Measurements from ENCODE around the gene PSG3. TPM values are rescaled to one million over a fixed set of nuclear protein-coding genes. Genes with fewer than 3 reads are reported as not detected.
"Not testable (repeated sequence)": the region's sequence is repeated elsewhere in the genome, so short reads cannot be mapped to it uniquely, and the experiment has no call there.

Gene PSG3
- total RNA-seq, 1 experiment from 2014 or later = not detected

DNA sequence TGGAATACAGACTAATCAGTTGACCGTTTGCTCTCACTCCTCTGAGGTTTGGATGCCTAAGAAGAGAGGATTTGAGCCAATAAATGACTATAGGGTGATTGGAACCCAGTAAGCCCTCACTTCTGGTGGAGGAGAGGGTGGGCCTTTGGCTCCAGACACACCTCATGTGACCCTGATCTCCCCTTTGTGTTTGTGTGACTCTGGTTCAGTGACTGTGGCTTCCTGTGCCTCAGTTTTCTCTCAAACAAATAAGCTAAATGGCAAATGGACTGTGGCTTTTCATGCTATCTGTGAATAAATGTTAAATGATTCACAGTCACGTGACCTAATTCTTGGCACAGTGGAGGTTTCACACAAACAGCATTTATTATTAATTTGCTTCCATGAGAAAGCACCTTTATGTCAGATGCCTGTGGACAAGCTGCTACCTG is 2.7 kb downstream of the PSG3 start:
- H3K36me3 ChIP-seq (replicated peaks; ENCODE audit: control insufficient read depth, insufficient read depth, low read length); DNase-seq; H3K4me3 ChIP-seq (ENCODE audit: insufficient read depth, low read depth, low read length); H3K27me3 ChIP-seq (ENCODE audit: control insufficient read depth, insufficient read depth, low read length): not testable (repeated sequence)

DNA sequence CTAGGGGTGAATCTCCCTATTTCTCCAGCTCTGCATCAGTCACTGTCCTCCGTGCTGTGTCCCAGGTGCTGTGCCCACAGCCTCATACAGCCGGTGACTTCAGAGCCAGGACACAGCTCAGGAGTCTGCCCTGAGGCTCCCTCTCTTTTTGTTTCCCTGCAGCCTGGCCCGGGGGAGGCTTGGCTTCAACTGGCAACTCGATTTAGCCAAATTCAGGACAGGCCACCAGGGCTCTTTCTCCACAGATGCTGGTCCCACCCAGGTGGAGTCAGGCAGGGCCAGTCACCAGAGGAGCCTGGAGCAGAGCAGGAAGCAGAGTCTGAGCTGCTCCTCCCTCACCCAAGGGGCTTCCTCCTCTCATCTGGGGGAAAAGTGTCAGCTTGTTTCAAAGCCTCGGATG is 11.9 kb downstream of the PSG3 start:
- DNase-seq; H3K36me3 ChIP-seq (replicated peaks; ENCODE audit: control insufficient read depth, insufficient read depth, low read length); H3K27me3 ChIP-seq (ENCODE audit: control insufficient read depth, insufficient read depth, low read length); H3K4me3 ChIP-seq (ENCODE audit: insufficient read depth, low read depth, low read length): not testable (repeated sequence)

DNA sequence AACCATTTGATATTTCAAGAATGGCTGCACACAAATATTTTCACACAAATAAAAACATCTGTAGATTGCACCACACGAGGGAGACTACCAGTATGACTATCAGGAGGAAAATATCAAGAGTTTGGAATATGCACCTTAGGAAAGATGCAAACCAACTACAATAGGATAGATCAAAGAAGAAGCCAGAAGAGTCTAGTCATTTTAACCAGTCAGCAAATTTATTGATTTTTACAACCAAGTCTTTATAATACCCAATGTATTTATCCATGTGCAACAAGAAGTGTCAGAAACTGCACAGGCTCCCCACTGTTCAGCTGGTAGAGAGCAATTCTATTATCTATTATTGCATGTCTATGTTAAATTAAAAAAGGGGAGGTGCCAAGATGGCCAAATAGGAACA is 26.3 kb downstream of the PSG3 start:
- DNase-seq; H3K27me3 ChIP-seq (ENCODE audit: control insufficient read depth, insufficient read depth, low read length); H3K36me3 ChIP-seq (replicated peaks; ENCODE audit: control insufficient read depth, insufficient read depth, low read length); H3K4me3 ChIP-seq (ENCODE audit: insufficient read depth, low read depth, low read length): not testable (repeated sequence)

DNA sequence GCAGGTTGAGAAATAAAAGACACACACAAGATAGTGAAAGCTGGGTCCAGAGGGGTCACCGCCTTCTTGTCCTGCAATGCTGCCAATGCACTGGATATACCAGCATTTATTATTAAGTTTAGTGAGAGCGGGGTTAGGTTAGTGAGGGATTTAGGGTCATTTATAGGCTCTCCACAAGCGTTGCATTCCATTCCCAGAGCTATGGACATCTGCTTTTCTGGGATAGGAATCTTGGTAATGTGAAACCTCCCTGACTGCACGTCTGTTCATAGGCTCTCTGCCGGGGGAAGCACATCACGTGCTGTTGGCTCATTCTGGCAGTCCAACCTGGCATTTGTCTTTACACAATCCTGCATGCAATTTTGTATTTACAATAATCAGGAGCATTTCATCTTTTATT is 27.5 kb downstream of the PSG3 start:
- not testable (repeated sequence) for H3K36me3 ChIP-seq (replicated peaks; ENCODE audit: control insufficient read depth, insufficient read depth, low read length); DNase-seq; H3K4me3 ChIP-seq (ENCODE audit: insufficient read depth, low read depth, low read length); H3K27me3 ChIP-seq (ENCODE audit: control insufficient read depth, insufficient read depth, low read length)

DNA sequence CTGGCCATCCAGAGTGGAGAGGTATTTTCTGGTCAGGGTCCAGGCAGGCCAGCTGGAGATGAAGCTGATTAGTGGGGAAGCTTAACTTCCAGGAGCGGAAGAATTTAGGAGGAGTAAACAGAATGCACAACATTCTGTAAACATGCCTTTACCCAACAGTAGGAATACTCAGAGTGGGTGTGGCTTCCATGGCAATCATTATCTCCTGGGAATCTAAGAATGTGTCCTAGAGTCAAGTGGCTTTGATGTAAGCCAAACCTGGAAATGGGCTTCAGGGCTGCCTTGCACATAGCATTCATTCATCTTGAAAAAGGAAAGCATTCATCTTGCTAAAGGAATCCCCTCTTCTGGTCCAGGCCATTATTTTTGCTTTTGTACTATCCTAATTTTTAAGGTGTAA is 29.3 kb downstream of the PSG3 start:
- DNase-seq; H3K4me3 ChIP-seq (ENCODE audit: insufficient read depth, low read depth, low read length); H3K36me3 ChIP-seq (replicated peaks; ENCODE audit: control insufficient read depth, insufficient read depth, low read length); H3K27me3 ChIP-seq (ENCODE audit: control insufficient read depth, insufficient read depth, low read length): not testable (repeated sequence)

DNA sequence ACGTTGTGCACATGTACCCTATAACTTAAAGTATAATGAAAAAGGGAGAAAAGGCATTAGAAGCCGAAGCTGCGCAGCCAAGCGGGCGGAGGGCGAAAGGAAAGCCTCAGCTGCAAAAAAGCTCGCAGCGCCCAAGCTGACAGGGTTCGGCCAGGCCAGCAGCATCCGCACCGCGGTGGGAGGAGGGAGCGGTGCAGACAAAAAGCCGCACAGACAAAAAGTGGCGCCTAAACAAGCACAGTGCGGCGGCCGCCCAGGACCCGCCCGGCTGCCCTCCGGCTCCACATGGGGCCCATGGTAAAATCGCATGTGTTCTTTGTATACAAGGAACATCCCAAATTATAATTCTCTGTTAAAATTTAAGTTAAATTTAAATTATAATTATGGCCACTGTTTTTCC is 42.4 kb downstream of the PSG3 start:
- H3K27me3 ChIP-seq (ENCODE audit: control insufficient read depth, insufficient read depth, low read length) = no peaks in the 10 kb centered on the region
- no peak overlapping the region for H3K4me3 ChIP-seq (ENCODE audit: insufficient read depth, low read depth, low read length)
- no peaks in the 10 kb centered on the region for H3K36me3 ChIP-seq (replicated peaks; ENCODE audit: control insufficient read depth, insufficient read depth, low read length)
- peak; percentile 10 for DNase-seq

DNA sequence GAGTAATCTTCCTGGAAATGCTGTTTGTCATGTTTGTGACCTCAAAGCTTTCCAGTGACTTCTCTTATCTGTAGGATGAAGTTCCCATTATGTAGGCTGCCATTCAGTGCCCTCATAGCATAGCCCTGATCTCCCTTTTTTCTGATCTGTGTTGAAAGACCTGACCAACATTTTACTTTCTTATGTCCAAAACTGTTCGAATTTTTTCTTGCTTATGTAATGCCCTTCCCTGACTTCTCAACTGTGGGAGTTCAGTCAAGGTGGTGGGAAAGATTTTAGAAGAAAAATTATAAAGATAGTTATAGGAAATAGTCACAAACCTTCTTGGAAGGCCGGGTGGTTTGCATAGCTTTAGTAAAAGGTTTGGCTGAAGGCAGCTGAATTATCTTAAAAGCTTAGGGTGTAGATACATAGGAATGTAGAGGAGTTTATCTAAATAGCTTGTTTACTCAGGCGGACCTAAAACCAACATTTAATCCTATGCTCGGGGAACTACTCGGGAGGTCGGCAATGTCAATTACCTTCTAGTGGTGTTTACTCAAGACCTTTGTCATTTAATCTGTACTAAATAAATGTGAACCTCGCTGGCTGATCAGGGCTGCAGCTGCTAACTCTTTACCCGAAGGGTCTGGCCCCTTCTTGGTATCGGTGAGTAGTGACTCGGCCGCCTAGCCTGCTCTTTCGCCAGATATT is 44.3 kb downstream of the PSG3 start:
- no peak for DNase-seq
- H3K27me3 ChIP-seq (ENCODE audit: control insufficient read depth, insufficient read depth, low read length) = no peaks in the 10 kb centered on the region
- H3K4me3 ChIP-seq (ENCODE audit: insufficient read depth, low read depth, low read length) = no peak overlapping the region
- H3K36me3 ChIP-seq (replicated peaks; ENCODE audit: control insufficient read depth, insufficient read depth, low read length) = no peaks in the 10 kb centered on the region

DNA sequence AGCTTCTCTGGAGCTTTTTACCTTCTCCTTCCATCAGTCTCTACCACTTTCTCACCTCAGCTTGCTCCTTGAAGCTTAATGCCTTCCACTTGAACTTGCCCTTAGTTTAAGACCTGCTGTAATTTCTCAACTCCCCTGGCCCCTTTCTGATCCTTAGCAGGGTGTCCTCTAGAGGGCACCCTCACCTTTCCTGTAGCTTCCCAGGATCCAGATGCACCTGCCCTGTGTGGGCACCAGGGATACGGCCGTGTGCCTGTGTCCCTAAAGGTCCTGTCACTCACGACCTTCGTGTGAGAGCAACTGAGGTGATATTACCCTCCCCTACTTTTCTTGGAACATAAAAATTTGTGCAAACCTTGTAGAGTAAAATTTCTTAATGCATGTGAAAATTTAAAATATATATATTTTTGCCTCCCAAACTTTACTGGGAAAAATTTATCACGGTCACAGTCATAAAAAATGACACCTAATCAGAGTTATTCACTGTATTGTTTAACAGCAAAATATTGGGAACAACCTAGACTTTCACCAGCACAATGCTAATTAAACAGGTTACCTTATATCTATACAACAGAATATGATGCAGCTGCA is 46.4 kb downstream of the PSG3 start:
- no peaks in the 10 kb centered on the region for H3K36me3 ChIP-seq (replicated peaks; ENCODE audit: control insufficient read depth, insufficient read depth, low read length)
- H3K4me3 ChIP-seq (ENCODE audit: insufficient read depth, low read depth, low read length) = no peak overlapping the region
- peak; percentile 25 for DNase-seq
- H3K27me3 ChIP-seq (ENCODE audit: control insufficient read depth, insufficient read depth, low read length) = no peaks in the 10 kb centered on the region

DNA sequence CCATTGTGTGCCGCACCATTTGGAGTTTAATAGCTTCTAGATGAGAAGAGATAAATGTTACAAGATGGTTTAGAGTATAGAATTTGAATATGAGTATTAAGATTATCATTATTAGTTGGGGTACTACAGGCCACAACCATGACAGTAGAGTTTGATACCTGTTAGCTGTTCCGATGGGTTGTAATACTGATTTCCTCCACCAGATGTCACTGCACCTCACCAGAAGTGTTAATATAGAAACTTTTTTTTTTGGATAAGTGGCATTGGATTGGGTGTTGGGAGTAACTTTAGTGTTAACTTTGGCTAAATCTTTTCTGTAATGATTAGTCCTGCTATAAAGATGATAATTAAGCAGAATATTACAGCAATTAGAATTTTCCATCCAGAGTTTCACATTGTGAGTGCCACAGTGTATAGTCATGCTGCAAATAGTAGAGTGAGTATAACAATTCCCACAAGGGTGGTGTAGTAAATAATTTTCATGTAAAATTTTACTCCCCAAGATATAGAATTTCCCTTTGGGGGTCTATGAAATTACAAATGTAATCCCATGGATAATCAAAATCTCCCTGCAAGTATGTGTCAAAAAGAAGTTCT is 56.3 kb downstream of the PSG3 start:
- Histone ChIP-seq H3K27me3 (ENCODE audit: control insufficient read depth, insufficient read depth, low read length) (no peaks in the 10 kb centered on the region), H3K36me3 (replicated peaks; ENCODE audit: control insufficient read depth, insufficient read depth, low read length) (no peaks in the 10 kb centered on the region), H3K4me3 (ENCODE audit: insufficient read depth, low read depth, low read length) (no peak overlapping the region)
- peak; percentile 32 for DNase-seq

DNA sequence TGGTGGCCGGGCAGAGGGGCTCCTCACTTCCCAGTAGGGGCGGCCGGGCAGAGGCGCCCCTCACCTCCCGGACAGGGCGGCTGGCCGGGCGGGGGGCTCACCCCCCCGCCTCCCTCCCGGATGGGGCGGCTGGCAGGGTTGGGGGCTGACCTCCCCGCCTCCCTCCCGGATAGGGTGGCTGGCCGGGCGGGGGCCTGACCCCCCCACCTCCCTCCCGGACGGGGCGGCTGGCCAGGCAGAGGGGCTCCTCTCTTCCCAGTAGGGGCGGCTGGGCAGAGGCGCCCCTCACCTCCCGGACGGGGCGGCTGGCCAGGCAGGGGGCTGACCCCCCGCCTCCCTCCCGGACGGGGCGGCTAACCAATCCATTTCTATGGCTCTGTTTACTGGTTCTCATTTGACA is 64.0 kb downstream of the PSG3 start:
- H3K27me3 ChIP-seq (ENCODE audit: control insufficient read depth, insufficient read depth, low read length); H3K4me3 ChIP-seq (ENCODE audit: insufficient read depth, low read depth, low read length); H3K36me3 ChIP-seq (replicated peaks; ENCODE audit: control insufficient read depth, insufficient read depth, low read length); DNase-seq: not testable (repeated sequence)

DNA sequence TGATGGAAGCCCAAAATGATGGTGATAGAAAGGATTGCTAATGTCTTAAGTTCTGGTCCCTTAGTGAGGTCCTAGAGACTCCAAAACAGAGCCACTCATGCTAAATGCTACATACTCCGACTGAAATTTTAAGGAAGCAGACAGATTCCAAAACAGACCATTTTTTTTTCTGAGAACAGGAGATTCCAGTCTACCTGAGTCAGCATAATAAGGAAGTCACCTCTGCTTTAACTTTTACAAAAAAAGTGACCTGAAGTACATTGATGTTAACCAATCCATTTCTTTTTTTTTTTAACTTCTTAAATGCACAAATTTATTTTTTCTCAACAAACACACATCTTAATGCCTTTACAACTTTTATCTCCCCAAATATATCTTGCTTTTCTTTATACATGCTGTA is 65.7 kb downstream of the PSG3 start:
- not testable (repeated sequence) for H3K27me3 ChIP-seq (ENCODE audit: control insufficient read depth, insufficient read depth, low read length); H3K4me3 ChIP-seq (ENCODE audit: insufficient read depth, low read depth, low read length); H3K36me3 ChIP-seq (replicated peaks; ENCODE audit: control insufficient read depth, insufficient read depth, low read length); DNase-seq

Other genes starting within 250 kb of the PSG3 start
- gene CEACAM1, start 212.0 kb downstream of the PSG3 start, total RNA-seq (2014; rRNA removed; shearing (Covaris generic)) = 0.30 and 0.42 TPM in 2 replicates
- gene CEACAM8, start 145.6 kb downstream of the PSG3 start, total RNA-seq (2014; rRNA removed; shearing (Covaris generic)) = not detected in 2 replicates
- not detected in 2 replicates for gene PSG8, start 25.2 kb upstream of the PSG3 start, total RNA-seq (2014; rRNA removed; shearing (Covaris generic))
- not detected in 2 replicates for gene PSG1, start 139.2 kb upstream of the PSG3 start, total RNA-seq (2014; rRNA removed; shearing (Covaris generic))
- gene PSG6, start 177.4 kb upstream of the PSG3 start, total RNA-seq (2014; rRNA removed; shearing (Covaris generic)) = not detected in 2 replicates
- gene PSG7, start 196.7 kb upstream of the PSG3 start, total RNA-seq (2014; rRNA removed; shearing (Covaris generic)) = not detected in 2 replicates